Loucy (cell line): ENCODE measurements around the gene GPRC5A.

Experiments
- EZH2phosphoT487 ChIP-seq: fragments of 200-600 bp; IDR thresholded peaks from 2 replicates; pipeline ENCODE4 v1.6.1; 2018; ENCODE audit warnings: antibody characterized with exemption, mild to moderate bottlenecking, moderate library complexity, borderline replicate concordance
- TF ChIP-seq, protein P1 (sequence below): fragments of 200-600 bp; sonication (generic); conservative IDR thresholded peaks from 2 replicates; pipeline ENCODE4 v1.5.1; 2014; ENCODE audit warnings: mild to moderate bottlenecking, antibody characterized with exemption, low read length

GRCh38 chr12:12902036-12902435 lies 10.7 kb downstream of the GPRC5A start:
- TF ChIP-seq, protein P1, sequence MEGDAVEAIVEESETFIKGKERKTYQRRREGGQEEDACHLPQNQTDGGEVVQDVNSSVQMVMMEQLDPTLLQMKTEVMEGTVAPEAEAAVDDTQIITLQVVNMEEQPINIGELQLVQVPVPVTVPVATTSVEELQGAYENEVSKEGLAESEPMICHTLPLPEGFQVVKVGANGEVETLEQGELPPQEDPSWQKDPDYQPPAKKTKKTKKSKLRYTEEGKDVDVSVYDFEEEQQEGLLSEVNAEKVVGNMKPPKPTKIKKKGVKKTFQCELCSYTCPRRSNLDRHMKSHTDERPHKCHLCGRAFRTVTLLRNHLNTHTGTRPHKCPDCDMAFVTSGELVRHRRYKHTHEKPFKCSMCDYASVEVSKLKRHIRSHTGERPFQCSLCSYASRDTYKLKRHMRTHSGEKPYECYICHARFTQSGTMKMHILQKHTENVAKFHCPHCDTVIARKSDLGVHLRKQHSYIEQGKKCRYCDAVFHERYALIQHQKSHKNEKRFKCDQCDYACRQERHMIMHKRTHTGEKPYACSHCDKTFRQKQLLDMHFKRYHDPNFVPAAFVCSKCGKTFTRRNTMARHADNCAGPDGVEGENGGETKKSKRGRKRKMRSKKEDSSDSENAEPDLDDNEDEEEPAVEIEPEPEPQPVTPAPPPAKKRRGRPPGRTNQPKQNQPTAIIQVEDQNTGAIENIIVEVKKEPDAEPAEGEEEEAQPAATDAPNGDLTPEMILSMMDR = no peak
- TF ChIP-seq EZH2phosphoT487 = no peak
